Naive thymus-derived CD4-positive, alpha-beta T cell (primary cell): ENCODE data around the gene SPEM3. TPM values are rescaled to one million over a fixed set of nuclear protein-coding genes. Genes with fewer than 3 reads are reported as not detected.
"Not testable (repeated sequence)": the region's sequence is repeated elsewhere in the genome, so short reads cannot be mapped to it uniquely, and the experiment has no call there.

ENCODE experiments used
- ATAC-seq: fragments of 150-1000 bp; cut with Tn5 transposase; 2 replicates; pipeline ENCODE4 v1.10.0; 2021; ENCODE audit warnings: mild to moderate bottlenecking, moderate library complexity
- CTCF ChIA-PET: fragments of 350-600 bp; sonication (Branson Sonifier 250); formaldehyde crosslinking; loops from one replicate; lab custom pipeline; 2021; ENCODE audit warnings: antibody characterized with exemption; lab: Charles Lee
- POLR2A ChIA-PET: fragments of 350-600 bp; sonication (Branson Sonifier 250); formaldehyde crosslinking; loops from one replicate; lab custom pipeline; 2021; ENCODE audit warnings: antibody characterized with exemption, inconsistent platforms; lab: Charles Lee
- DNase-seq, 9 donors: peaks; one replicate each; pipeline versions ENCODE4 v3.0.0 to v3.0.0-alpha.2; 2020 to 2022; ENCODE audit warnings: mixed read lengths in 1 of 9
- H3K27ac ChIP-seq: one replicate; pipeline ENCODE4 v1.7.0; 2013; ENCODE audit warnings: mild to moderate bottlenecking, low read depth, low read length, moderate library complexity
- H3K27me3 ChIP-seq, 2 donors: one replicate each; pipeline ENCODE4 v1.7.0; 2013; ENCODE audit warnings: low read length in 2 of 2, mild to moderate bottlenecking in 2 of 2, moderate library complexity in 2 of 2; ENCODE audit not compliant: control insufficient read depth in 2 of 2, insufficient read depth in 2 of 2
- H3K36me3 ChIP-seq, 3 experiments: 1 replicate in 2 of 3; 2 replicates in 1 of 3; pipeline ENCODE4 v1.7.0; 2013; ENCODE audit warnings: low read length in 3 of 3, mild to moderate bottlenecking in 3 of 3, moderate library complexity in 1 of 3; ENCODE audit not compliant: insufficient read depth in 3 of 3, control insufficient read depth in 2 of 3
- H3K4me1 ChIP-seq, 2 donors: one replicate each; pipeline ENCODE4 v1.7.0; 2013; ENCODE audit warnings: low read length in 2 of 2, mild to moderate bottlenecking in 2 of 2, moderate library complexity in 1 of 2; ENCODE audit not compliant: control insufficient read depth in 2 of 2, insufficient read depth in 2 of 2
- H3K4me3 ChIP-seq: 2 replicates; pipeline ENCODE4 v1.7.0; 2013; ENCODE audit warnings: mild to moderate bottlenecking, low read length
- H3K9me3 ChIP-seq, 3 experiments: 1 replicate in 2 of 3; 2 replicates in 1 of 3; pipeline ENCODE4 v1.7.0; 2013; ENCODE audit warnings: low read length in 3 of 3; ENCODE audit not compliant: control insufficient read depth in 2 of 3
- H3K27ac Mint-ChIP-seq, 9 donors: one replicate each; pipeline ENCODE4 v1.8.0; 2020 to 2022; ENCODE audit warnings: mixed read lengths in 9 of 9, mild to moderate bottlenecking in 8 of 9, moderate library complexity in 5 of 9, inconsistent platforms in 2 of 9
- H3K27me3 Mint-ChIP-seq, 5 donors: one replicate each; pipeline ENCODE4 v1.8.0; 2021 to 2022; ENCODE audit warnings: mixed read lengths in 5 of 5, mild to moderate bottlenecking in 1 of 5
- H3K36me3 Mint-ChIP-seq, 5 donors: one replicate each; pipeline ENCODE4 v1.8.0; 2020 to 2022; ENCODE audit warnings: mixed read lengths in 5 of 5, mild to moderate bottlenecking in 3 of 5, inconsistent platforms in 1 of 5
- H3K4me1 Mint-ChIP-seq, 7 donors: one replicate each; pipeline ENCODE4 v1.8.0; 2020 to 2022; ENCODE audit warnings: mixed read lengths in 7 of 7, mild to moderate bottlenecking in 3 of 7, inconsistent platforms in 1 of 7
- H3K4me3 Mint-ChIP-seq, 10 donors: one replicate each; pipeline ENCODE4 v1.8.0; 2020 to 2022; ENCODE audit warnings: mild to moderate bottlenecking in 10 of 10, mixed read lengths in 10 of 10, moderate library complexity in 6 of 10, inconsistent platforms in 2 of 10
- H3K9me3 Mint-ChIP-seq, 11 donors: one replicate each; pipeline ENCODE4 v1.8.0; 2020 to 2022; ENCODE audit warnings: mixed read lengths in 11 of 11, mild to moderate bottlenecking in 4 of 11, inconsistent platforms in 1 of 11, moderate library complexity in 1 of 11
- intact Hi-C, 2 donors: fragments of 100-400 bp; cut with micrococcal nuclease; formaldehyde crosslinking; loops; one replicate each; pipeline ENCODE4 v1.15.1; 2023
- polyA plus RNA-seq, 2 donors: library from polyadenylated mRNA; unstranded; fragments of 300-500 nt; fragmentation: Illumina TruSeq; gene quantifications; one replicate each; pipeline ENCODE4 v1.2.3, GENCODE V29; 2021
- total RNA-seq, 6 experiments: library from RNA in 5 of 6; stranded (reverse) in 5 of 6; gene quantifications; 1 replicate in 5 of 6; 2 replicates in 1 of 6; pipeline ENCODE4 v1.2.3 and lab custom pipeline; 2021 to 2026

SPEM3 gene
- total and polyA plus RNA-seq, 7 experiments from 2014 or later, result not detected

GRCh38 chr17:7471729-7472128 lies 43.1 kb downstream of the SPEM3 start:
- H3K36me3 Mint-ChIP-seq, result peaks cover 0 to 6% (median 0%) of the 10 kb centered on the region in 5 donors
- Histone ChIP-seq H3K36me3 (peaks cover 0 to 19% (median 3%) of the 10 kb centered on the region in 3 experiments), H3K4me1 (peaks cover 0 to 15% of the 10 kb centered on the region in 2 donors), H3K9me3 (no peaks in the 10 kb centered on the region), H3K4me3 (no peak overlapping the region), H3K27ac (peak overlapping the region; percentile 35), H3K27me3 (no peaks in the 10 kb centered on the region)
- H3K4me1 Mint-ChIP-seq, result peaks cover 24 to 60% (median 40%) of the 10 kb centered on the region in 7 donors
- H3K27ac Mint-ChIP-seq, result peak overlapping the region; percentile 36 to 83 (median 58)
- ChIA-PET CTCF (interaction anchor here (1.0 to 1.4 kb wide), 2 partner anchors 16 to 36 kb away, joined by 3 to 5 read pairs; no protein-coding TSS in a partner anchor), POLR2A (interaction anchor here (1.1 to 12.3 kb wide), 5 partner anchors 8 to 31 kb away, joined by 3 to 199 read pairs (median 15); partner anchors contain the start of genes POLR2A, SLC35G6 and ZBTB4)
- peak overlapping the region in 6 of 10 donors; percentile 3 to 50 (median 9) for H3K4me3 Mint-ChIP-seq
- DNase-seq (no peak), ATAC-seq (no peak)
- intact Hi-C loops, result no loop called here
- H3K27me3 Mint-ChIP-seq, result no peaks in the 10 kb centered on the region
- H3K9me3 Mint-ChIP-seq, result peaks cover 0 to 1% (median 0%) of the 10 kb centered on the region in 11 donors

DNA sequence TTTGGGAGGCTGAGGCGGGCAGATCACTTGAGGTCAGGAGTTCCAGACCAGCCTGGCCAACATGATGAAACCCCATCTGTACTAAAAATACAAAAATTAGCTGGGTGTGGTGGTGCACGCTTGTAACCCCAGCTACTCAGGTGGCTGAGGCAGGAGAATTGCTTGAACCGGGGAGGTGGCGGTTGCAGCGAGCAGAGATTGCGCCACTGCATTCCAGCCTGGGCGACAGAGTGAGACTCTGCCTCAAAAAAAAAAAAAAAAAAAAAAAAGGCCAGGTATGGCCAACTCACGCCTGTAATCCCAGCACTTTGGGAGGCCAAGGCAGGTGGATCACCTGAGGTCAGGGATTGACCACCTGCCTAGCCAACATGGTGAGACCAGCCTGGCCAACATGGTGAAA lies 46.1 kb downstream of the SPEM3 start:
- intact Hi-C loops, H3K9me3 Mint-ChIP-seq, ATAC-seq, H3K36me3 Mint-ChIP-seq, H3K27ac Mint-ChIP-seq, H3K36me3 ChIP-seq, H3K27me3 ChIP-seq, H3K27ac ChIP-seq, H3K9me3 ChIP-seq, H3K27me3 Mint-ChIP-seq, H3K4me3 ChIP-seq, H3K4me3 Mint-ChIP-seq, DNase-seq: not testable (repeated sequence)
- ChIA-PET POLR2A (interaction anchor here (1.4 to 12.3 kb wide), 4 partner anchors 8 to 41 kb away, joined by 3 to 199 read pairs (median 12); no protein-coding TSS in a partner anchor), CTCF (interaction anchor here (3.0 kb wide), 1 partner anchor 39 kb away, joined by 14 read pairs; the partner anchor contains the start of gene TMEM102)
- H3K4me1 ChIP-seq, result peaks cover 13 to 31% of the 10 kb centered on the region in 2 donors
- peaks cover 40 to 73% (median 53%) of the 10 kb centered on the region in 7 donors for H3K4me1 Mint-ChIP-seq

DNA sequence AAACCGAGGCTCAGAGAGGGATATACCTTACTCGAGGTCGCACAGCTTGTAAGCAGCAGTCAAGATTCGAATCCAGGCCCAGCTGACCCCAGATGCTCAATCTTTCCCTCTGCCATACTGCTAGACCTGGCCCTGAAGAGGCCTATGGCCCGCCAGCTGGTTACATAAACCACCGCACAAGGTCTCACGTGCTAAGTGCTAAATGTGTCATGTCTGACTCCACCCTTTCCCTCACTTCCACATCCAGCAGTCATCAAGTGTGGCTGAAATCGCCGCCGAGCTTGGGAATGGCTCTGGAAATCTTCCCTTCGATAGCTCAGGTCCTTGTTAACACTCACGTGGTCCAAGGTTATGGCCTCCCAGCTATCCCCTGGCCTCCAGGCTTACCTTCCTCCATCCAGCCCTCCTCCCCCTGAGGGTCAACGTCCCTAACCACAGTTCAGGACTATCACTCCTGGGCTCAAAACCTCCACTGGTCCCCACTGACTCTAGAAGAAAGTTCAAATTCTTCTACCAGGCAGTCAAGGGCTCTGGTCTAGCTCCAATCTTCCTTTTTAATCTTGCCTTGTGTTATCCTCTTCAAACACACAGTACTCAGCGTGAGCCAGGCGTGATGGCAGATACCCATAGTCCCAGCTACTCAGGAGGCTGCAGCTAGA lies 47.2 kb downstream of the SPEM3 start:
- H3K4me3 Mint-ChIP-seq, result peak overlapping the region; percentile 7 to 99 (median 92)
- H3K36me3 Mint-ChIP-seq, result peaks cover 0 to 6% (median 0%) of the 10 kb centered on the region in 5 donors
- DNase-seq (no peak), ATAC-seq (no peak)
- peaks cover 0 to 1% (median 0%) of the 10 kb centered on the region in 11 donors for H3K9me3 Mint-ChIP-seq
- Histone ChIP-seq H3K9me3 (no peaks in the 10 kb centered on the region), H3K4me1 (peaks cover 19 to 42% of the 10 kb centered on the region in 2 donors), H3K27me3 (no peaks in the 10 kb centered on the region), H3K27ac (peak overlapping the region; percentile 100), H3K36me3 (peaks cover 0 to 3% (median under 1%) of the 10 kb centered on the region in 3 experiments), H3K4me3 (no peak overlapping the region)
- POLR2A ChIA-PET, result interaction anchor here (0.5 to 12.3 kb wide), 14 partner anchors 9 to 98 kb away, joined by 3 to 199 read pairs (median 4); partner anchors contain the start of genes POLR2A and TMEM102
- H3K27me3 Mint-ChIP-seq, result no peaks in the 10 kb centered on the region
- intact Hi-C loops, result no loop called here
- H3K27ac Mint-ChIP-seq, result peak overlapping the region in 8 of 9 donors; percentile 15 to 99 (median 94)
- CTCF ChIA-PET, result interaction anchor here (0.7 to 3.0 kb wide), 6 partner anchors 9 to 618 kb away, joined by 3 to 14 read pairs (median 7); partner anchors contain the start of gene TMEM102
- H3K4me1 Mint-ChIP-seq, result peaks cover 44 to 81% (median 58%) of the 10 kb centered on the region in 7 donors

GRCh38 chr17:7476494-7476893 lies 47.8 kb downstream of the SPEM3 start:
- intact Hi-C loops, result no loop called here
- ChIA-PET CTCF (interaction anchor here (0.9 to 3.0 kb wide), 6 partner anchors 9 to 617 kb away, joined by 3 to 14 read pairs (median 6); partner anchors contain the start of gene TMEM102), POLR2A (interaction anchor here (0.5 to 12.3 kb wide), 18 partner anchors 9 to 210 kb away, joined by 3 to 199 read pairs (median 4); partner anchors contain the start of genes TMEM102, TMEM256, TNFSF12 and TP53)
- no peak overlapping the region for H3K4me3 ChIP-seq
- H3K27me3 ChIP-seq, result no peaks in the 10 kb centered on the region
- H3K4me1 ChIP-seq, result peaks cover 19 to 42% of the 10 kb centered on the region in 2 donors
- peaks cover 0 to 1% (median 0%) of the 10 kb centered on the region in 11 donors for H3K9me3 Mint-ChIP-seq
- ATAC-seq, result no peak
- H3K27me3 Mint-ChIP-seq, result no peaks in the 10 kb centered on the region
- peaks cover 42 to 81% (median 60%) of the 10 kb centered on the region in 7 donors for H3K4me1 Mint-ChIP-seq
- no peaks in the 10 kb centered on the region for H3K9me3 ChIP-seq
- peak overlapping the region; percentile 7 to 99 (median 92) for H3K4me3 Mint-ChIP-seq
- peaks cover 0 to 3% (median 0%) of the 10 kb centered on the region in 3 experiments for H3K36me3 ChIP-seq
- peak overlapping the region in 8 of 9 donors; percentile 90 to 99 (median 96) for H3K27ac Mint-ChIP-seq
- DNase-seq, result no peak
- peak overlapping the region; percentile 100 for H3K27ac ChIP-seq
- H3K36me3 Mint-ChIP-seq, result peaks cover 0 to 6% (median 0%) of the 10 kb centered on the region in 5 donors

DNA sequence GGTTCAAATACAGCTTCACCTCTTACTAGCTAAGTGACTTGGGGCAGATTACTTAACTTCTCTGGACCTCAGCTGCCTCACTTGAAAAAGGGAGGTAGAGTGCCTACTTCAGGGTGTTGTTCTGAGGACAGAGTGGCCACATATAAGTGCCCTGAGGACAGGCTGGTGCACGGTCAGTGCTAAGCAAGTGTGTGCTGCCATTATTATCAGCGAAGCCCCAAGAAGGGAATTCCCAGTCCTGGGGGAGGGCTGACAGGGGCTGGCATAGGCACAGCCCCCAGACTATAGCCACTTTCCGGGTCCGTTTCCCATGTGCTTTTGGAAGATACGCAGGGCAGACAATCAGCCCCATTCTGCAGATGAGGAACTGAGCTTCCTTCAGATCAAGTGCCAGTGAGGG lies 48.3 kb downstream of the SPEM3 start:
- intact Hi-C loops, result no loop called here
- Histone ChIP-seq H3K27ac (peak overlapping the region; percentile 100), H3K4me3 (no peak overlapping the region), H3K4me1 (peaks cover 19 to 44% of the 10 kb centered on the region in 2 donors), H3K36me3 (peaks cover 0 to 3% (median 0%) of the 10 kb centered on the region in 3 experiments), H3K9me3 (no peaks in the 10 kb centered on the region), H3K27me3 (no peaks in the 10 kb centered on the region)
- Mint-ChIP-seq H3K36me3 (peaks cover 0 to 6% (median 0%) of the 10 kb centered on the region in 5 donors), H3K4me3 (peak overlapping the region; percentile 32 to 99 (median 96)), H3K9me3 (peaks cover 0 to 3% (median 0%) of the 10 kb centered on the region in 11 donors), H3K27me3 (no peaks in the 10 kb centered on the region), H3K4me1 (peaks cover 42 to 81% (median 60%) of the 10 kb centered on the region in 7 donors), H3K27ac (peak overlapping the region in 8 of 9 donors; percentile 90 to 99 (median 96))
- DNase-seq (no peak), ATAC-seq (no peak)
- ChIA-PET CTCF (interaction anchor here (1.0 to 2.9 kb wide), 3 partner anchors 9 to 84 kb away, joined by 4 to 8 read pairs (median 7); no protein-coding TSS in a partner anchor), POLR2A (interaction anchor here (0.7 to 12.3 kb wide), 15 partner anchors 8 to 210 kb away, joined by 3 to 199 read pairs (median 4); partner anchors contain the start of genes CHRNB1, TMEM102, TMEM256 and TNFSF12)
